NCI-H2171 (cell line): ENCODE results near the gene CIAO1.
"Not testable (repeated sequence)": the region's sequence is repeated elsewhere in the genome, so short reads cannot be mapped to it uniquely, and the experiment has no call there.

Source experiments
- DNase-seq: peaks from one replicate; lab custom pipeline; 2025; lab: John Stamatoyannopoulos, UW

CIAO1 gene

DNA sequence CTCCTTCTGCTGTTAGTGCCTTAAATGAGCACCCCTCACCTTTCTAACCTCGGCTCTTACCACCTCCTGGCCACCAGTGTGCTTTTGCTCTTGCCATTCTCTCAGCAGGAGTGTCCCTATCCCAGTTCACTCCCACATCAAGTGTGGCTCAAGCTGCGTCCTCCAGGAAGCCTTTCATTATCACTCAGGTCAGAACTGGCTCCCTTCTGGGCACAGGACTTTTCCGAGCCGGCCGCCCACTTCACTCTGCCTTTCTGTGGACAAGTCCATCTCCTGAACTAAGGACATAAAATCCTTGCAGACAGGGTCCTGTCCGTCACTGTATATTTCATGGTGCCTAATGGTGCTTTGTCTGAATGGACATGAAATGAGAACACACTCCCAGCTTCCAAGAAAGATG lies 15.8 kb upstream of the CIAO1 start:
- no peak for DNase-seq

DNA sequence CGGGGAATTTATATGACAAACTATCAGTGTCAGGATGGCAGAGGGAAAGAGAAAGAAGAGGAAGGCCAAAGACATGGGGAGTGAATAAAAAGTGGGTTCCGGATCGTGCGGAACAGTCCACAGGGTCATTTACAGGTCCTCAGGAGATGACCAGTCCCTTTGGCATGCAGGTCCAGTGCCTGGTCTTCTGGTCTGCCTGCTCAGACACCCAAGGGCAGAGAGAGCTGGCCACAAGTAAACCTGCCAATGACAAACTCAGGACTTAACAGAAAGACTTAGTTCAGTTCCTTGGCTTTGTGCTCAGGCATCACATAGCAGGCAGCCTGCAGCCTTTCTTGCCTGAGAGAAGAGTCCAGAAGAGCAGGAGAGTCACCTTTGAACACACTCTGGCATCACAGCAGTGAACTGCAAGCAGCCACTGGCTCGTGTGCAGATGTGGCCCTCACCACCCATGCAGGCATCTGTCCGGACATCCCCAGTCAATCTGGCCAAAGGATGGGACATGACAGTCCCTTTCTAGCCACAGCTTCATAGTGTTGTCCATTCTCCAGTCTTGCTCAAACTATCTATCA lies 14.2 kb upstream of the CIAO1 start:
- DNase-seq, result no peak

DNA sequence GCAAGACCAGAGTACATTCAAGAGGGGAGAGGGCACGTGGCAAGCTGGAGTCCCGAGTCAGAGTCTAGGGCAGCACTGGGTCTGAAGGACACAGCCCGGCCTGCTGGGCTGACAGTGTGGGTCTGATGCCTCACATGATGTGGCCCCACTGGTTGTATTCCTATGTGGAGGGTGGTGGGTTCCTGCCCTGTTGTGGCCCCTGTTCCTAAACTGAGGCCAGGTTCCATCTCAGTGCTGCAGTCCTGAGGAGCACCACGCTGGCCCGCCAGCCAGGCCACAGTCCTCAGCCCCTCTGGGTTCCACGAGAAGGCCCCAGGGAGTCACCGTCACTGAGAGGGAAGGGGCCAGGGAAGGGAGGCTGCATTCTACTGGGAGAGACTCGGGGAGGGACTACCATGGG lies 13.5 kb upstream of the CIAO1 start:
- no peak for DNase-seq

DNA sequence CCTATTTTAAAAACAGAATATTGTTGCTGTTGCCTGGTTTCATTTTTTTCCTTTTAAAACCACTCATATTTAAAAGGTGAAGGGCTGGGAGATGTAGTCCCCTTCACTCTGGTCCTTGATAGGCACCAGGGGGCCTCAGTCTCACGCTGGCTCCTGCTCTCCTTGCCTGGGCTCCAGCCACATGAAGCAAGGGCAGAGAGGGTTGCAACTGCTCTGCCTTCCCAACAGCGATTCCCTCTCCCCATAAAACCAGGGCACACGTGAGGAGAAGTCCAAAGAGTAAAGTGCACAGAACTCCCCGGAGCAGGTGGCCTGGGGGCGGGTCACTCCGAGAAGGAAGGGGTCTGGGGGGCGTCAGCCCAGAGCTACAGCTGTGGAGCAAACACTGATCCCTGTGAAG lies 13.0 kb upstream of the CIAO1 start:
- DNase-seq, result no peak

DNA sequence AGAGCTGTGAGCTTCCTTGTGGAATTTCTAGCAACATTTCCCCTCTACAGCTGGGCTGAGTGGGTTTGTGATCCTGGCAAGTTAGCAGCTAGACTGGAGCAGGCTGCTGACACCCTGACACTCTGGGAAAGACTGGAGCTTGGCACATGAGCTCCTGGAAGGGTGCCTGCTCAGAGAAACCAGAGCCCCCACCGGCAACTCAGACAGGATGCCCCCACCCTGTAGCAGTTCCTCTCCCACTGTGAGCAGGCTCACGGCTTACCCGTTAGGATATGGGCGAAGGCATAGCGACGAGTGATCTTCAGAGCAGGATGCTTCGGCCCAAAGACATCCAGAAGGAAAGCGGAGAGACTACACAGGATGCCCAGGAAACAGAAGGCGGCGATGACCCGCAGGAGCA lies 11.5 kb upstream of the CIAO1 start:
- DNase-seq, result no peak

DNA sequence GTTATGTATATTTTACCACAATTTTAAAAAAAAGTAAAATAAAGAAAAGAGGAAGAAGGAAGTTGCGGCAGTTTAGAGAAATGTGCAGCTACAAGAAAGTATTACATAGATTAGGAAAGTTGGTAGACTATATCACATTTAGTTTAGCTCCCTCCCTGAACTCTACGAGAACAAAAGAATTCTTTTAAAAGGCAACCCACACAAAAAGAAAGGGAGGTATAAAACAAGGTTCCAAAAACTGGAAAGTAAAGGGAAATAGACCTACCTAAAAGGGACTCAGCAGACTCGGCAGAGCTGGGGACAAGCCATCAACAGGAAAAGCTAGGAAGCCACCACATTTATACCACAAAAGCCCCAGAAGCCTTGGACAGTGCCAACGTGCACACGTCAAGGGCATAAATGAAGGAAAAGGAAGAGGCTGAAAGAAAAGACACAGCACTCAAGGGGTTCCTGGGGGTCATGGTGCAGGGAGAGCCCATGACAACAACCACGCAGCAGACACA lies 9.4 kb upstream of the CIAO1 start:
- no peak for DNase-seq

DNA sequence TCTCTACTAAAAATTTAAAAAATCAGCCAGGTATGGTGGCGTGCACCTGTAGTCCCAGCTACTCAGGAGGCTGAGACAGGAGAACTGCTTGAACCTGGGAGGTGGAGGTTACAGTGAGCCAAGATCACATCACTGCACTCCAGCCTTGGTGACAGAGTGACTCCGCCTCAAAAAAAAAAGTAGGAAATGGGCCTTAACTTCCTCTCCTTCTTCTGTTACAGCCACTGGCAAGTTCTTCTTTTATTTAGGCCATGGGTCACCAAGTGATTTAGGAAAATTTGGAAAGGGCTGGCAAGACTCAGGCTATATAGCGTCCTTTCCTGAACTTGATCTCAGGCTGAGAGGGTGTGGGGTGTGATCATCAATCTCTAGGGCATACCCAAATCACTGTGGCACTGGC lies 8.3 kb upstream of the CIAO1 start:
- not testable (repeated sequence) for DNase-seq

DNA sequence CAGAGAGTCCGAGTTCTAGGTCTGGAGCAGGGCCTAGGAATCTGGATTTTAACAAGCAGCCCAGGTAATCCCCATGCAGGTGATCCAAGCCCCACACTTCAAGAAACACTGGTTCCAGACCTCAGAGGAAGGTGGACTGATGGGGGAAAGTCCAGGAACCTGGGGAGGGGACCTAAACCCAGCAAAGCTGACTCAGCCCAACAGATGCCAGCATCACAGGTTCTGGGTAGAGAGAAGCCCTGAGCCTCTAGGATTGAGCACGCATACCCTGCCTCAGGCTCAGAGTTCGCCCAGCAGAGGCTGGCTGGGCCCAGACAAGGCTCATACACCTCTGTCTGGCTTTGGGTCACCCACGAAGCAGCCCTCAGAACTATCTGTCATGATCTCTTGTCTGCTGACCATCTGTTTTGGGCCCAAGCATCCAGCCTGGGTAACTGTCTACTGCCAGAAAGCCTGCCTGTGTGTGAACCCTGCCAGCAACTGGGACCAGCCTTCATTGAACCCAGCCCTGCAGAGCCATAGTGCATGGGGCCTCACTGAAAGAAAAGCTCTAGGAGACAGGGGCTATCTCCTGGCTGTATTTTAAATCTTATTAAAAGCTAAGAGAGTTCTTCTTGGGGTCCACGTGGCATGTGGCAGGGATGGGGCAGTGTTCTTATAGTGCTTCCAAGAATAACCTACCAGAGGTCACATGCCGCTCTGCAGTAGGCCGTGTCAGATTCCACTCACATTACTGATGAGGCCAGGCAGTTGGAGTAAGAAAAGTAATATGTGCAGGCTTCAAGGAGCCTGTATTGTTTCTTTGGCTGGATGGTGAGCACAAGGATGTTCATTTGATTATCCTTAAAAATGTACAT lies 7.6 kb upstream of the CIAO1 start:
- DNase-seq, result no peak

DNA sequence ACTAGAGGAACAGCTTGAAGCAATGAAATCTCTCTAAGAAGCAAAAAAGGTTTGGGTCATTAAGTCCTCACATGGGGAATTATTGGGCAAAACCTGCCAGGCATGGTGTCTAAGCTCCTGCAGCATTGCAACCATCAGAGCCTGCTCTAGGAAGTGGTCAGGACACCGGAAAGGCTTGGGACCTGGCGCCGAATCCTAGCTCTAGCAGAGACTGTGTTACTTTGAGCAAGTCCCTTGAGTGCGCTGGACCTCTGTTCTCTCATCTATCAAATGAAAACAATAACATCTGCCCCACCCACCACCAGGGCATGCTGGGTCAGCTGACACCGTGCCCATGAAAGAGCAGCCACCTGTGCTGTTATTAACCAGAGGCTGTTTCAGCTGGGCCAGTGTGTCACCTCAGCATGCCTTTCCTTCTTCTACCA lies 6.5 kb upstream of the CIAO1 start:
- peak; percentile 25 for DNase-seq

DNA sequence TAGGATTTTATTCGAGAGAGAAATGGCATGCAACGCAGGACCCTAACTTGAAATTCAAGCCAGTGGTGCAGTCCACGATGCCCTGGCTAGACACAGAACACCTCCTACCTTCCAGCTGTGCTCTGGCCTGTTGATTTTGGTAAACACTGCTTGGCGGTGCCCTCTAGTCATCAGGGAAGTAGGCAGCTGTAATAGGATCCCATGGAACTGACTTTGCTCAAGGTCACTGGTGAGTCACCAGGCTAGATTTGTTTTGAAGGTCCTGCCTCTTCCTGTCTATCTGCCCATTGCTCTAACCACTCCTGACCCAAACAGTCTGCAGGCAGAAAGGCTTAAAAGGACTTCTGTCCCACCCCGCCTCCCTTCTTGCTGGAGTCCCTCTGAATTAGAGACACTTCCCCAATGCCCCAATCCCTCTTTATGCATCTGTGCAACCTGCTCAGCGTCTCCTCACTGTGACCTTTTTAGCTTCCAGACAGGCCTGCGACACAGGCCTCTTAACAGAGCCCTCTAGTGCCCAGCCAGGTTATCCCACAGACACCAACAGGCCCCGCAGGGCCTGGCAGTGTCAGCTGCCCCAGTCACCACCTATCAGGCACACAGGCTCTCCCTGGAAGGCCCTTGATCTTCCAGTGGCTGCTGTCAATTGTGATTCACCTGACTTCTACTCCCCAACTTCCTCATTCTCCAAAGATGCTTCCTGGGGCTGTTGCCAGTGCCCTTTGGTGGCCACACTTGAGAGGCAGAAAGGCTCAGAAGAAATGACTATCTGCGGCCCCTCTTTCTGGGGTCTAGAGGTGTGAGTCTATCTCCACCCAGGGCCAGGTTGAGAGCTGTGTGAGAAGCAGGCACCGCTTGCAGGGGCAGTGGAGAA lies 5.4 kb upstream of the CIAO1 start:
- peak; percentile 28 for DNase-seq

DNA sequence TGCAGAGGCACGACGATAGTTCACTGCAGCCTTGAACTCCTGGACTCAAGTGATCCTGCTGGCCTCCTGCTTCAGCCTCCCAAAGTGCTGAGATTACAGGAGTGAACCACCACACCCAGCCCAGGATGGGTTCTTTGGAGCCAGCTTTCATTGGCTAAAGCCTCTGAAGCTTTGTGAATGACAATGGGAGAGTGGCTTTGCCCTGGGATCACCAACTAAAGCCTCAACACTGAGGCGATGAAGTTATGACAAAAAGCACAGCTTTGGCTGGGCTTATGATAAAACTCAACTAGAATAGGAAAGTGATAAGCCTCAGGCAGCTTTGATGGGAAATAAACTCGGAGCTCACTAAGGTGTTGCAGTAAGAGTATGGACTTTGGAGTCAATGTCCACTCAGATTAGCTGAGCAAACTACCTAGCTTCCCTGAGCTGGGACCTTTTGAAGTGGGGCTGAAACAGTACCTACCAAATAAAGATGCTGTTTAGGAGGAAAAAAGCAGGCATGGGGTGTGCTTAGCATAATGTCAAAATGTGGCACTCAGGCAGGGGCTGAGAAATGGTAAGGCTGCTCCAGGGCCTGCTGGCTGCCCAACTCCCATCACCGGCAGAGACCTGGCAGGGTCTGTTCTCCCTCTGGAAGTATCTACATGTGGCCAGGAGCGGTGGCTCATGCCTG lies 4.6 kb upstream of the CIAO1 start:
- no peak for DNase-seq

DNA sequence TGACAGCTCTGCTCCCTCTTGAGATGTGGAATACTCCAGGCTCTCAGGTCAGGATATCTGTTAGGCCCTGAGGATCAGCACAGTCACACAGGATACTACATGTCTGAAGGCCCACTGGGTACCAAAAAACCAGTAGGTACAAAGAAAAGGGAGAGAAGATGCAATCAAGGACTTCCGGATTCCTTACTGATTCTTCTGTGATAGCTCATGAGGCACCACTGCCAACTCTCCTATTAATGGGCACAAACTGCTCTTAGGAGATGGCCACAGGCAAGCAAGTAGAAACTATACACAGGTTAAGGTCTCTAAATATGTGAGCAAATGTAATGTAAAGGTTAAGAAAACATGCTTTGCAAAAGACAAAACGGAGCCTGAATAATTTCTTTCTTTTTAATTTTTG lies 3.7 kb upstream of the CIAO1 start:
- DNase-seq, result no peak

DNA sequence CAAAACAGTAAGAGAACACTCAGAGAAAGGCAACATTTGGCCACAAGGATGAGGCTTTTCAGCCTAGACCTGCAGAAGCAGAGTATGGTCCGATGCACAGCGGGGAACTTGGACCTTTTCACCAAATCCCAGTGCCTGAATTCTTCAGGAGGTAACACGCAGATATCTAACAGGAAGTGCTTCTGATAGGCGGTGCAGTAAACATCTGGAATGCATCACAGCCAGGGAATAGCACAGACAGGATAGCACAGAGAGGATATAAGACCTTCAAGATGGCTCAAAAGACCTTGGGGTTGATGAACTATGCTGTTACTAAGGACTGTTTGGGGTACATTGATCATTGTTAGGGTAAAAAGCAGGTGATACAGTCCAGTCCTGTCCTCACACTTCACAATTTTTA lies 1.9 kb upstream of the CIAO1 start:
- DNase-seq, result no peak

DNA sequence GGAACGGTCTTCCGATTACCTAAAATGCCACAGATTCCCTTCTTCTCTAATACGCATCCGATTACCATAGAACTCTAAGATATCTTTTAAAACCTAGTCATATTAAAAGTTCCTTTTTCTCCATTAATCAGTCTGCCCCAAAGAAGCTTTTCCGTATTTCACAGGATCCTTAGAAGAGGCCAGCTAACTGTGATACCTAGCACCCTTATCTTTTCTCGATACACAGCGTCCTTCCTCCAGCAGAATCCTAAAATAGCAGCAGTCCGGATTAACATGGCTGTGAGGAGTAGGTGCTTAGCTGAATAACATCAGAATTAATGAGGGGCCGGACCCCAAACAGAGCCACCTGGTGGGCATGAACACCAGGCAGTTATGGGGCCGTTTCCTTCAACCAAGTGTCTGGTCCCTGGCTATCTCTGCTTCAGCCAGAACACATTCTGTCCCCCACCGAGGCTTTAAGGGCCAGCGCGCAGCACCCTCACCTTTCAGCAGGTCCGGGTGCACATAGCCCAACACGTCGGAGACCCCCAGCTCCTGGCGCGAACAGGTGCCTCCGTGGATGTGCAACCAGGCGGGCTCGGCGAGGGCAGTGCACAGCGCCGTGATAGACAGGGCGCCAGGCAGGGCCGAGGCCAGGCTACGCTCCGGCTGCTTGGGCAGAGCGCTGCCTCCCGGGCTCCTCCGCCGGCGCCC lies 1.2 kb upstream of the CIAO1 start:
- DNase-seq, result peak; percentile 18

DNA sequence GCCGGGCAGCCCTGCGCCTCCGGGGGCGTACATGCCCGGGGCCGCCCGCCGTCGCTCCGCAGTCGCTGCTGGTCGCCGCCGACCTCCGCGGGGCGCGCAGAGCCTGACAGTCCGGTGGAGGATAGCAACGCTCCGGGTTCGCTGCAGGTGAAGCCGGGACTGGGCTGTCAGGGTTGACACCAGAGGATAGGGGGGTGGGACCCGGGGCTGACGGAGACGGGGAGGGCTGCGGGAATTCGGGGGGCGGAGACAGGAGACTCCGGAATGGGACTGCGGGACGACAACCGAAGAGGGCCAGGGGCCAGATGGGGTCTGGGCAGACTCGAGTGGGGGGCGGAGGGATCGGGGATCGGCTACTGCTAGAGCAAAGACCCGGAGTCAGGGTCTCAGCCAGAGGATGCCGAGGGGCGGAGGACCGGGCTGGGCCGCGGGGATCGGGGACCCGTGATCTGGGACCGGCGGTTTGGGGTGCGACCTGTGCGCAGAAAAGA lies 631 bp upstream of the CIAO1 start:
- DNase-seq, result peak; percentile 56

DNA sequence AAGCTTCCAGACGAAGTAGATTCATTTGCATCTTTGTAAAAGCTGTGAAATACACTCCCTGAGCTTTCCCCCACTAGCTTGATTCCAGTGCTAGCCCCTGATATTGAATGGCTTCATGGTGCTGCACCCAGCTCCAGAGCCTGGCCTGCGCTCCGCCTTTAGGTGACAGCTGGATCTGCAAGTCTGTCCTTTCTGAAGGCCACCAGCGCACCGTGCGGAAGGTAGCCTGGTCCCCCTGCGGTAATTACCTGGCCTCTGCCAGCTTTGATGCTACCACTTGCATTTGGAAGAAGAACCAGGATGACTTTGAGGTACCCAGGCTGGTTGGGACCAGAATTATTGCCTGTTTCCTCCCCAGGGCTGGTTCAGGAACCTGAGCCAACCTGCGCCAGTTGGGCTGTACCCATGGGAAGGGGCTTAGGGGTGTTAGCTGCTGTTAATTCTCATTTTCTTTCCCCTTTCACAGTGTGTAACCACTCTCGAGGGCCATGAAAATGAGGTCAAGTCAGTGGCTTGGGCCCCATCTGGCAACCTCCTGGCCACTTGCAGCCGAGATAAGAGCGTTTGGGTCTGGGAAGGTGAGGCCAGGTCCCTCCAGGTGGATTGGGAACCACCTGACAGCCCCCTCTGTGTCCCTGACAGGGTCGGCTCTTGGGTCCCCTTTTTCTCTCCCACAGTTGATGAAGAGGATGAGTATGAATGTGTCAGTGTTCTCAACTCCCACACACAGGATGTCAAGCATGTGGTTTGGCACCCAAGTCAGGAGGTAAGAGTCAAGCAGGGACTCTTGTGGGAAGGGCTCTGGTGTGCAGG lies 1.3 kb downstream of the CIAO1 start:
- DNase-seq, result peak; percentile 17

DNA sequence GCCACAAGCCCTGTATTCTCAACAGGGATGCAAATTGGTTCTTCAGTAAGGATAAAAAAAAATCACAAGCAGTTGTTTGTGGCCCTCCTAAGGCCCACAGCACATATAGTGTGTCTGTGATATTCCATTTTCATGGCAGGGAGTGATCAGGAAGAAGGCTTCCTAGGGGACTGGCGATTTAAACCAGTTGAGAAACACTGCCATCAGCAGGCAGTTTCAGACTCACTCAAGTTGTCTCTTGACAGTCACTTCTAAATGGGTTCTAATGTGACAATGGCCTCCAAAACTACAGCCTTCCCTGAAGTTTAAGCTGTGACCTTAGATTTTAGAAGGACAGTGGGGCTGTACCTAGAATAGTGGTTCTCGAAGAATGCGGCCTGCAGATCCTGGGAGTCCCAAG lies 6.0 kb downstream of the CIAO1 start:
- no peak for DNase-seq

DNA sequence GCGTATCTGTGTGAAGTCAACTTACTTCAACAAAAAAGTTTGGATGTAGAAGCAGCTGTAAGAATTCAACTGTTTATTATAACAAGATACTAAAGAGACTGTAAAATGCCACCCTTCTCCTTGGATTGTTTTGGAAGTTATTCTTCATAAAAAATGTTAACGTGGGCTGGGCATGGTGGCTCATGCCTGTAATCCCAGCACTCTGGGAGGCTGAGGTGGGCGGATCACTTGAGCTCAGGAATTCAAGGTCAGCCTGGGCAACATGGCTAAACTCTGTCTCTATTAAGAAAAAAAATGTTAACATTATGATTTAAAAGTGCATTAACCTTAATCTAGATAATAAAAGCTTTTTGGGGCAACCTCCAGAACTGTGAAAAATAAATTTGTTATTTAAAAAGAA lies 7.7 kb downstream of the CIAO1 start:
- no peak for DNase-seq

DNA sequence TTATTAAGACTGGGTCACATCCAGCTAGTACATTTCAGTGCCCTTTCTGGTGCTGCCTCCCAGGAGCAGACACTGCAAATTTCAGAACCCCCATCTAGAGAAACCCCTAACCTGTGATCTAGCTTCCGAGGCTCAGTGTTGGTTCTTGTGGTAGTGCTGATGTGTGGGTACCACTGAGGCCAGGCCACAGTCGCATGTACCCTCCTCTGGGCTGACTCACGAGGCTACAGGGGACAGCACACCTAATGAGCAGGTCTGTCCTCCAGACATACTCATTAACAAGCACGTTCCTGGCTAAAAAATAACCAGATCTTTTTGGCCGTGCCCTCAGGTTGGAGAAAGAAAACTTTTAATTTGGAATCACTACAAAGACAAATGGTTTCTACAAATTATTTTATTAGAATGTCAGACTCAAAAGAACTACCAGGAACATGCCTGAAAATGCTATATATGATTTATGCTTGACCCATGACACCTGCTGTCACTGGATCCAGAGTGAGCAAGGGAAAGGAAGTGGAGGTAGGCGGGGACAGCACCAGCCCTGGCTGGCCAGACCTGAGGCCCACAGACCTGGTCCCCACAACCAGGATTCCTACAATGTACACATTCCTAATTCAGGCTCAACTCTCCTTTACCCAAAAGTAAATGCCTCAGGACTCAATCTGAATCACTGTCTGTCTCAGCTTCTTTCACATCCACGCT lies 8.5 kb downstream of the CIAO1 start:
- no peak for DNase-seq
